ENCODE measurements around the gene KDF1. TPM values are rescaled to one million over a fixed set of nuclear protein-coding genes. Genes with fewer than 3 reads are reported as not detected.

KDF1 gene
- total RNA-seq (2.3 TPM), polyA plus RNA-seq (2.0 TPM)

- no peak for DNase-seq (ENCODE audit: extremely low spot score)
- under 1% methylated on average over 86 of the region's 86 CpGs for WGBS
- Histone ChIP-seq H3K27ac (ENCODE audit: low read depth) (no peak within 1 kb of the TSS), H3K4me3 (ENCODE audit: low read depth, low read length) (peak within 1 kb of the TSS; percentile 45), H3K36me3 (ENCODE audit: insufficient read depth) (no peaks in the 10 kb centered on the region), H3K4me1 (ENCODE audit: insufficient read depth) (peaks cover 1% of the 10 kb centered on the region)
Measured at GRCh38 chr1:26959722-26960624, at the start of gene KDF1. Gene KDF1 (minus strand): TSS chr1:26960468. CDS start chr1:26952380, 8,088 bp downstream.

- peak overlapping the region; percentile 44 for H3K27ac ChIP-seq (ENCODE audit: low read depth)
- H3K4me3 ChIP-seq (ENCODE audit: low read depth, low read length), result no peak overlapping the region
- no peak for DNase-seq (ENCODE audit: extremely low spot score)
- WGBS, result 54% methylated on average over 6 of the region's 6 CpGs
- H3K4me1 ChIP-seq (ENCODE audit: insufficient read depth), result no peaks in the 10 kb centered on the region
- H3K36me3 ChIP-seq (ENCODE audit: insufficient read depth), result no peaks in the 10 kb centered on the region
Measured at GRCh38 chr1:27009601-27010197, 49.4 kb upstream of the KDF1 start.

GRCh38 chr1:27007909-27008582 lies 47.8 kb upstream of the KDF1 start:
- H3K27ac ChIP-seq (ENCODE audit: low read depth), result no peak overlapping the region
- 59% methylated on average over 9 of the region's 9 CpGs for WGBS
- H3K4me3 ChIP-seq (ENCODE audit: low read depth, low read length), result no peak overlapping the region
- no peaks in the 10 kb centered on the region for H3K36me3 ChIP-seq (ENCODE audit: insufficient read depth)
- no peak for DNase-seq (ENCODE audit: extremely low spot score)
- no peaks in the 10 kb centered on the region for H3K4me1 ChIP-seq (ENCODE audit: insufficient read depth)

GRCh38 chr1:27006683-27007082 lies 46.4 kb upstream of the KDF1 start:
- Histone ChIP-seq H3K36me3 (ENCODE audit: insufficient read depth) (no peaks in the 10 kb centered on the region), H3K4me3 (ENCODE audit: low read depth, low read length) (no peak overlapping the region), H3K4me1 (ENCODE audit: insufficient read depth) (no peaks in the 10 kb centered on the region), H3K27ac (ENCODE audit: low read depth) (no peak overlapping the region)
- WGBS, result 59% methylated on average over 13 of the region's 13 CpGs
- DNase-seq (ENCODE audit: extremely low spot score), result no peak

GRCh38 chr1:27005648-27006496 lies 45.6 kb upstream of the KDF1 start:
- Histone ChIP-seq H3K27ac (ENCODE audit: low read depth) (no peak overlapping the region), H3K4me3 (ENCODE audit: low read depth, low read length) (no peak overlapping the region), H3K36me3 (ENCODE audit: insufficient read depth) (no peaks in the 10 kb centered on the region), H3K4me1 (ENCODE audit: insufficient read depth) (no peaks in the 10 kb centered on the region)
- WGBS, result 90% methylated on average over 48 of the region's 48 CpGs
- DNase-seq (ENCODE audit: extremely low spot score), result no peak

GRCh38 chr1:27005166-27005530 lies 44.9 kb upstream of the KDF1 start:
- no peaks in the 10 kb centered on the region for H3K4me1 ChIP-seq (ENCODE audit: insufficient read depth)
- DNase-seq (ENCODE audit: extremely low spot score), result no peak
- WGBS, result 90% methylated on average over 3 of the region's 3 CpGs
- no peak overlapping the region for H3K27ac ChIP-seq (ENCODE audit: low read depth)
- H3K4me3 ChIP-seq (ENCODE audit: low read depth, low read length), result no peak overlapping the region
- H3K36me3 ChIP-seq (ENCODE audit: insufficient read depth), result no peaks in the 10 kb centered on the region

- no peak overlapping the region for H3K27ac ChIP-seq (ENCODE audit: low read depth)
- no peak overlapping the region for H3K4me3 ChIP-seq (ENCODE audit: low read depth, low read length)
- no peaks in the 10 kb centered on the region for H3K4me1 ChIP-seq (ENCODE audit: insufficient read depth)
- WGBS, result 37% methylated on average over 10 of the region's 10 CpGs
- H3K36me3 ChIP-seq (ENCODE audit: insufficient read depth), result no peaks in the 10 kb centered on the region
- DNase-seq (ENCODE audit: extremely low spot score), result no peak
Measured at GRCh38 chr1:27004471-27005165, 44.4 kb upstream of the KDF1 start.

- H3K4me1 ChIP-seq (ENCODE audit: insufficient read depth), result no peaks in the 10 kb centered on the region
- no peak overlapping the region for H3K4me3 ChIP-seq (ENCODE audit: low read depth, low read length)
- DNase-seq (ENCODE audit: extremely low spot score), result no peak
- no peak overlapping the region for H3K27ac ChIP-seq (ENCODE audit: low read depth)
- WGBS, result 76% methylated on average over 7 of the region's 7 CpGs
- no peaks in the 10 kb centered on the region for H3K36me3 ChIP-seq (ENCODE audit: insufficient read depth)
Measured at GRCh38 chr1:27003745-27004470, 43.6 kb upstream of the KDF1 start.

GRCh38 chr1:27001570-27002360 lies 41.5 kb upstream of the KDF1 start:
- Histone ChIP-seq H3K4me1 (ENCODE audit: insufficient read depth) (no peaks in the 10 kb centered on the region), H3K4me3 (ENCODE audit: low read depth, low read length) (no peak overlapping the region), H3K36me3 (ENCODE audit: insufficient read depth) (no peaks in the 10 kb centered on the region), H3K27ac (ENCODE audit: low read depth) (peak overlapping the region; percentile 12)
- WGBS, result 55% methylated on average over 13 of the region's 13 CpGs
- DNase-seq (ENCODE audit: extremely low spot score), result no peak

GRCh38 chr1:27000817-27001460 lies 40.7 kb upstream of the KDF1 start:
- no peak overlapping the region for H3K27ac ChIP-seq (ENCODE audit: low read depth)
- no peak for DNase-seq (ENCODE audit: extremely low spot score)
- no peaks in the 10 kb centered on the region for H3K4me1 ChIP-seq (ENCODE audit: insufficient read depth)
- H3K36me3 ChIP-seq (ENCODE audit: insufficient read depth), result no peaks in the 10 kb centered on the region
- WGBS, result 67% methylated on average over 8 of the region's 8 CpGs
- H3K4me3 ChIP-seq (ENCODE audit: low read depth, low read length), result no peak overlapping the region

- DNase-seq (ENCODE audit: extremely low spot score), result no peak
- H3K4me3 ChIP-seq (ENCODE audit: low read depth, low read length), result no peak overlapping the region
- 60% methylated on average over 9 of the region's 9 CpGs for WGBS
- H3K27ac ChIP-seq (ENCODE audit: low read depth), result no peak overlapping the region
- no peaks in the 10 kb centered on the region for H3K36me3 ChIP-seq (ENCODE audit: insufficient read depth)
- H3K4me1 ChIP-seq (ENCODE audit: insufficient read depth), result no peaks in the 10 kb centered on the region
Measured at GRCh38 chr1:27000090-27000816, 40.0 kb upstream of the KDF1 start.
